OCI-LY3 (cell line): Measurements from ENCODE around the gene SUCLG2.
A peak's percentile ranks its signal among the peaks of the same experiment; 100 is the strongest.

Source experiments
- H2AFZ ChIP-seq: fragments of 200-600, 300-600 bp; shearing (Covaris generic); 2 replicates; pipeline ENCODE4 v1.6.0; 2014; ENCODE audit warnings: antibody characterized with exemption, low read depth, low read length
- H3K27ac ChIP-seq: fragments of 200-600, 300-600 bp; sonication (generic); 2 replicates; pipeline ENCODE4 v1.5.1; 2014; ENCODE audit warnings: mild to moderate bottlenecking, low read length, moderate library complexity, mixed read lengths
- H3K27me3 ChIP-seq: fragments of 200-600, 300-600 bp; sonication (generic); 2 replicates; pipeline ENCODE4 v1.6.1; 2014; ENCODE audit warnings: low read depth, low read length, mixed read lengths
- H3K36me3 ChIP-seq: fragments of 200-600, 300-600 bp; sonication (generic); replicated peaks from 2 replicates; pipeline ENCODE3; 2014; ENCODE audit warnings: low read depth, low read length, mixed read lengths
- H3K4me1 ChIP-seq: fragments of 300-600, 200-600 bp; sonication (generic); 2 replicates; pipeline ENCODE4 v1.6.1; 2014; ENCODE audit warnings: low read length, mixed read lengths
- H3K4me2 ChIP-seq: fragments of 200-600, 300-600 bp; sonication (generic); 2 replicates; pipeline ENCODE4 v1.6.1; 2014; ENCODE audit warnings: low read length, mixed read lengths
- H3K4me3 ChIP-seq: fragments of 300-600, 200-600 bp; sonication (generic); 2 replicates; pipeline ENCODE4 v1.5.1; 2014; ENCODE audit warnings: antibody characterized with exemption, mild to moderate bottlenecking, low read length, moderate library complexity
- H3K79me2 ChIP-seq: fragments of 300-600, 200-600 bp; shearing (Covaris generic); 2 replicates; pipeline ENCODE4 v1.6.1; 2014; ENCODE audit warnings: mild to moderate bottlenecking, low read length, mixed read lengths
- H3K9ac ChIP-seq: fragments of 300-600, 200-600 bp; shearing (Covaris generic); 2 replicates; pipeline ENCODE4 v1.6.0; 2014; ENCODE audit warnings: mild to moderate bottlenecking, low read length, moderate library complexity
- H3K9me3 ChIP-seq: fragments of 200-600, 300-600 bp; shearing (Covaris generic); 2 replicates; pipeline ENCODE4 v1.6.1; 2014; ENCODE audit warnings: low read length, mixed read lengths; ENCODE audit not compliant: insufficient read depth
- H4K20me1 ChIP-seq: fragments of 200-600, 300-600 bp; sonication (generic); 2 replicates; pipeline ENCODE4 v1.6.1; 2016; ENCODE audit warnings: low read length, mixed read lengths; ENCODE audit not compliant: insufficient read depth
- EZH2phosphoT487 ChIP-seq: fragments of 200-600 bp; shearing (Covaris generic); IDR thresholded peaks from 2 replicates; pipeline ENCODE4 v1.6.1; 2018; ENCODE audit warnings: antibody characterized with exemption, mixed run types, low read depth
- TF ChIP-seq, protein P1 (sequence below): fragments of 200-600, 300-600 bp; sonication (generic); IDR thresholded peaks from 2 replicates; pipeline ENCODE4 v1.5.1; 2014; ENCODE audit warnings: antibody characterized with exemption, low read length, low read depth

Gene SUCLG2

DNA sequence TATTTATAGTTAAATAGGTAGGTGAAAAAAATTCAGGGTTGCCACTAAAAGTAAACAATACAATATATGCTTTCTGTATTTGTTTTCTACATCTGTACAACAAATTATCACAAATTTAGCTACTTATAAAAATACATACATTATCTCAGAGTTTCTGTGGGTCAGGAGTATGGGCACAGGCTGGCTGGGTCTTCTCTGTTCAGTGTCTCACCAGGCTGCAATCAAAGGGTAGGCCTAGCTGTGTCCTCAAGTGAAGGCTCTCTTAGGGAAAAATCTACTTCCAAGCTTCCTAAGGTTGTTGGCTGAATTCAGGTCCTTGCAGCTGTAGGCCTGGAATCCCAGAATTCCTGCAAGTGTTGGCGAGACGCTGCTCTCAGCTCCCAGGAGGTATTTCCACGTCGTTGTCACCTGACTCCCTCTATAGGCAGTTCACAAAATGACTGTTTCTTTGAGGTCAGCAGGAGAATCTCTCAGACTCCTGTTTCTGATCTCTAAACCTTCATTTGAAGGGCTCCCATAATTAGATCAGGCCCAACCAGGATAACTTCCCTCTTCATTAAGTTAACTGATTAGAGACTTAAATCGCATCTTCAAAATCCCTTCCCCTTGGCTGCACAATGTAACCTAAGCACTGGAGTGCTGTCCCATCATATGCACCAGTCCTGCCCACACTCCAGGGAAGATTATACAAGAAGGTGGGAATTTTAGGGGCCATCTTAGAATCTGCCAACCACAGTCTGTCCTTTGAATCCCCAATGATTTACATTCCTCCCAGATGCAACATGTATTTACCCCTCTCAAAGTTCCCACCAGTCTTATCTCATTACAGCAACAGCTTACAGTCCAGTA lies 296.6 kb downstream of the SUCLG2 start:
- Histone ChIP-seq H3K27me3 (no peaks in the 10 kb centered on the region), H2AFZ (no peak overlapping the region), H3K36me3 (no peaks in the 10 kb centered on the region), H3K4me2 (peak overlapping the region; percentile 60), H3K4me1 (peaks cover 8% of the 10 kb centered on the region), H3K79me2 (no peaks in the 10 kb centered on the region), H4K20me1 (no peaks in the 10 kb centered on the region), H3K9ac (no peak overlapping the region), H3K4me3 (0 out of 2 replicates have a peak overlapping the region, but pooled peaks have one; percentile 21), H3K27ac (no peak overlapping the region), H3K9me3 (no peaks in the 10 kb centered on the region)
- TF ChIP-seq EZH2phosphoT487, result no peak
- TF ChIP-seq, protein P1, sequence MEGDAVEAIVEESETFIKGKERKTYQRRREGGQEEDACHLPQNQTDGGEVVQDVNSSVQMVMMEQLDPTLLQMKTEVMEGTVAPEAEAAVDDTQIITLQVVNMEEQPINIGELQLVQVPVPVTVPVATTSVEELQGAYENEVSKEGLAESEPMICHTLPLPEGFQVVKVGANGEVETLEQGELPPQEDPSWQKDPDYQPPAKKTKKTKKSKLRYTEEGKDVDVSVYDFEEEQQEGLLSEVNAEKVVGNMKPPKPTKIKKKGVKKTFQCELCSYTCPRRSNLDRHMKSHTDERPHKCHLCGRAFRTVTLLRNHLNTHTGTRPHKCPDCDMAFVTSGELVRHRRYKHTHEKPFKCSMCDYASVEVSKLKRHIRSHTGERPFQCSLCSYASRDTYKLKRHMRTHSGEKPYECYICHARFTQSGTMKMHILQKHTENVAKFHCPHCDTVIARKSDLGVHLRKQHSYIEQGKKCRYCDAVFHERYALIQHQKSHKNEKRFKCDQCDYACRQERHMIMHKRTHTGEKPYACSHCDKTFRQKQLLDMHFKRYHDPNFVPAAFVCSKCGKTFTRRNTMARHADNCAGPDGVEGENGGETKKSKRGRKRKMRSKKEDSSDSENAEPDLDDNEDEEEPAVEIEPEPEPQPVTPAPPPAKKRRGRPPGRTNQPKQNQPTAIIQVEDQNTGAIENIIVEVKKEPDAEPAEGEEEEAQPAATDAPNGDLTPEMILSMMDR, result peak; percentile 86

DNA sequence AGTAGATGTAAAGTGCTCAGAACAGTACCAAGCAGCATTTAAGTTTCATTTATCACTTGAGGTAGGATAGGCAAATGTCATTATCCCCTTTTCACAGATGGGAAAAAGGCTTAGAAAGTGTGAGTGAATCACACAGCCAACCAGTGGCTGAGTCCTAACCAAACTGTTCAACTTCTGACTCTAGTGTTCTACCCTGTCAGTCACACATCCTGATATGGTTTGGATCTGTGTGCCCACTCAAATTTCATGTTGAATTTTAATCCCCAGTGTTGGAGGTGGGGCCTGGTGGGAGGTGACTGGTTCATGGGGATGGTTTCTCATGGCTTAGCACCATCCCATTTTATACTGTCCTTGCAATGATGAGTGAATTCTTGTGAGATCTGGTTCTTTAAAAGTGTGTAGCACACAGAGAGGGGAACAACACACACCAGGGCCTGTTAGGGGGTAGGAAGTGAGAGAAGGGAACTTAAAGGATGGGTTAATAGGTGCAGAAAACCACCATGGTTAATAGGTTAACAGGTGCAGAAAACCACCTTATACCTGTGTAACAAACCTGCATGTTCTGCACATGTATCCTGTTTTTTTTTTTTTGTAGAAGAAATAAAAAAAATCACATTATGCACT lies 304.7 kb downstream of the SUCLG2 start:
- H3K4me1 ChIP-seq, result peaks cover 36% of the 10 kb centered on the region
- no peaks in the 10 kb centered on the region for H3K79me2 ChIP-seq
- peak overlapping the region; percentile 34 for H3K4me3 ChIP-seq
- H3K36me3 ChIP-seq, result no peaks in the 10 kb centered on the region
- peaks cover 5% of the 10 kb centered on the region for H4K20me1 ChIP-seq
- H3K27me3 ChIP-seq, result no peaks in the 10 kb centered on the region
- H3K9ac ChIP-seq, result no peak overlapping the region
- H3K27ac ChIP-seq, result peak overlapping the region; percentile 65
- TF ChIP-seq, protein P1, result no peak
- no peak for TF ChIP-seq EZH2phosphoT487
- no peaks in the 10 kb centered on the region for H3K9me3 ChIP-seq
- peak overlapping the region; percentile 62 for H3K4me2 ChIP-seq
- H2AFZ ChIP-seq, result no peak overlapping the region

DNA sequence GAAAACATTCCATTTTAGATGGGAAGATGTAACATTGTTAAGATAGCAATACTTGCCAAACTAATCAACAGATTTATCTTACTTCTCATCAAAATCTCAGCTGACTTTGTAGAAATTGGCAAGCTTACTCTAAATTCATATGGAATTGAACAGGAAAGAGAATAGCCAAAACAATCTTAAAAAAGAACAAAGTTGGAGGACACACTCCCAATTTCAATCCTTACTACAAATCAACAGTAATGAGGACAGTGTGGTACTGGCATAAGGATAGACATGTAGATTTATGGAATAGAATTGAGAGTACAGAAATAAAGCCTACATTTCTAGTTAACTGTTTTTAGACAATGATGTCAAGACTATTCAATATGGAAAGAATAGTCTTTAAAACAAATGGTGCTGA lies 308.3 kb downstream of the SUCLG2 start:
- Histone ChIP-seq H3K9ac (no peak overlapping the region), H3K4me3 (no peak overlapping the region), H3K4me2 (no peak overlapping the region), H3K79me2 (no peaks in the 10 kb centered on the region), H3K27ac (no peak overlapping the region), H3K9me3 (no peaks in the 10 kb centered on the region), H3K36me3 (no peaks in the 10 kb centered on the region), H3K4me1 (peaks cover 36% of the 10 kb centered on the region), H4K20me1 (peaks cover 5% of the 10 kb centered on the region), H2AFZ (no peak overlapping the region), H3K27me3 (no peaks in the 10 kb centered on the region)
- TF ChIP-seq EZH2phosphoT487, result no peak
- TF ChIP-seq, protein P1, result no peak

DNA sequence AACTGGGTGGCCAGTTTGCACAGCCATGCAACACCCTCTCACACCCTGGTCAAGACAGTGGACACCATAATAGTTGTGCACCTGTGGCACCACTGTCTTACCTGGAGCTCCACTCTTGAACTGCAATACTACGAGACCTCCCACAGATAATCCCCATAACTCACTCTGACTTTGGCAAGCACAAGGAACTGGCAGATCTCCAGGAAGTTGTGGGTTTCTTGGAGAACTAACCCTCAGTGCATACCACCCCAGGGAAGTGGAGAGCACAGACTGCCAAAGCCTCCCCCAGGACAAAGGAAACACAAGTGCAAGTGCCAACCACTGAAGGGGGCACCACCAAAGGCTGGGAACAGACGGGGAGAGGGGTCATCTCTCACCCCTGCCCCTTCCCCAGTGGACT lies 318.6 kb downstream of the SUCLG2 start:
- Histone ChIP-seq H3K27ac (no peak overlapping the region), H3K4me2 (no peak overlapping the region), H2AFZ (no peak overlapping the region), H3K36me3 (no peaks in the 10 kb centered on the region), H3K9ac (no peak overlapping the region), H3K4me1 (no peaks in the 10 kb centered on the region), H3K79me2 (no peaks in the 10 kb centered on the region), H3K9me3 (0 out of 2 replicates have a peak, but pooled peaks cover 4% of the 10 kb centered on the region), H4K20me1 (no peaks in the 10 kb centered on the region), H3K27me3 (no peaks in the 10 kb centered on the region), H3K4me3 (no peak overlapping the region)
- TF ChIP-seq, protein P1, result no peak
- no peak for TF ChIP-seq EZH2phosphoT487
